CMK (cell line): ENCODE data around the gene FOXE1.

Experiments
- DNase-seq: peaks from one replicate; pipeline ENCODE4 v3.0.0-alpha.2; 2010; ENCODE audit warnings: low read depth

FOXE1 gene

DNA sequence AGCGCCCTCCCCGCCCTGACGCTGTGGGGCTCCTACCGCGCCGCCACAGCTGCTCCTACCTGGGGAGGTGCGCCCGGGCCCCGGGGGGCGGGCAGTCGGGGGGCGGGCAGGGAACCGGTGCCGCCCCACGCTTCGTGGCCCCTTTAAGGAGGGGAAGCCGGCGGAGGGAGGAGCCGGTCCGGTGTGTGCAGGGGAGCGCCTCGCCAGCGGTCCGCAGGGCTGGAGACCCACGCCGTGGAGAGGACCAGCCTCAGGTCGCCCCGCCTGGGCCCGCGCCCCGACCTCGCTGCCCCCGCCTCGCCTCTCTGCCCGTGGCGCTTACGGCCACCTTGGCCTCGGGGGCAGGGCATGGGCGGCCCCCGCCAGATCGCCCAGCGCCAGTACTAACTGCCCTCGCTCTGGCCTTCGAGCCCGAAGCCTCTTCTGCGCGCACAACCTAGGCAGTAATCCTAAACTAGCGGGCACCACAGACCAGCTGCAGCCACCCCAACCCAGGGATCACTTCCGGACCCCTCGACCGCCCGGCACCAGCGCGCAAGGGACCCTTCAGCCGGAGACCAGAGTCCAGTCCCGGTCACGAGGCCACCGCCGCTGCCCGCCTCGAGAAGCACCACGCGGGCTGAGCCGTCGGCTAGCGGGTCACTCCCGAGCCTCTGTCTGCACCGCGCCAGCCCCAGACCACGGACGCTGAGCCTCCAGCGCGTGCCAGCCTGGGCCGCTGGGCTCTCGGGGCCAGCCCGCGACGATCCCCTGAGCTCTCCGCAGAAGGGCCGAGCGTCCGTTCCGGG is at the start of gene FOXE1:
TSS of gene FOXE1 (plus strand) at position 171 of the 788 bp plus-strand sequence. CDS start 689 bp downstream, outside the sequence.
- DNase-seq = no peak

DNA sequence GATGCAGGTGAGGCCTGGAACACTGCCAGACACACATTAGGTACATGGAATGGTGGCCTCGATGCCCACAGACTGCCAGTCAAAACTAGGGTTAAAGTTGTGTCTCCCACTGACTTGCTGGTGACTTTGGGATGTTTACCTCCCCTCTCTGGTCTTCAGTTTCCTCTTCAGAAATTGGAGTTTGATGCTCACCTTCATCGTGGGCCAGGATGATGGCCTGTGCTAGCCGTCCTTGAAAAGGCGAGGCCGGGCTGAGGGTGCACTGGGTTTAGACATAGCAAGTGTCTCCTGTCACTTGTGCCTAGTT is 49.0 kb upstream of the FOXE1 start:
- no peak for DNase-seq

DNA sequence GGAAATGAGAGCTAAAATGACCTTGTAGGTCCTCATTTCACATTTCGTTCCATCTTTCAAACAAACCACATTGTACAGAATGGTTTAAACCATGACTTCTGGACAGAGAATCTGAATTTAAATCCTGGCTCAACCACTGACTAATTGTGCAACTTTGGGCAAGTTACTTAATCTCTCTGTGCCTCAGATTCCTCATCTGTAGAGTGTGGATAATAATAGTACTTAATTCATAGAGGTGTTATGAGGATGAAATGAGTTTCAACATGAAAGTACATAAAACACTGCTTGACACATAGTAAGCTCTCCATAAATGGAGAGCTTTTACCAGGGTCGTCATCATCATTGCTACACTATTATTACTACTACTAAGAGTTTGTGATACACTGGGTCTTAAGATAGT is 46.3 kb upstream of the FOXE1 start:
- no peak for DNase-seq

DNA sequence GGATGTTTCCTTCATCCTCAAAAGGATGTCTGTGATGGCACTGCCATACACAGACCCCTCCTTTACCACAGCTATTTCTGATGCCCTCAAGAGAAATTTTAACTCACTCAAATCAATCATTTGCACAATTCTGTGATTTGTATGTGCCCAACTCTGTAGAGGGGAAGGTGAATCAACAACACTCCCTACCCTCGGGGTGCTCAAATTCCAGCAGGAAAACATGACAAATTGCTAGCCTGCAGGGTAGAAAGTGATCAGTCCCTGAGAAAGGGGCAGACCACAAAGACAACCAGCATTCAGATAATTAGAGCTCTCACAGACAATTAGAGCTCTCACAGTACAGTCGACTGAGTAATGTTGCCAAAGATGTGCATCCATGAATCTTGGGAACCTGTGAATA is 45.3 kb upstream of the FOXE1 start:
- no peak for DNase-seq

DNA sequence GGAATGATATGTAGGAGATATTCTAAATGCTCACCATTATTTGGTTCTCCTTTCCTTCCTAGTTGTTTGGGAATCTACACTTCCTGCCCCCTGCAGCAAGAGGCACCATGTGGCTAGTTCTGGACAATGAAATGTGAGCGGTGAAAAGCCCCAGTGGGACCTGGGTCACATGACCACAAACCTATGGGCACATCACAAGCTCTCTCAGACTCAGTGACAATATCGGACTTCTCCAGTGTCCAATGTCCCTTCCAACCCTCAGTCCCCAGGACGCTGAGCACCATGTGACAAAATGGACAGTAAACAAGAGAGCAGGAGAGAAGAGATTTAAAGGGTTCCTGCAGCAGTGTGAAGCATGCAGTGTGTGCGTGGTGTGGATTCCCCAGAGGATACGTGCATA is 44.6 kb upstream of the FOXE1 start:
- no peak for DNase-seq

DNA sequence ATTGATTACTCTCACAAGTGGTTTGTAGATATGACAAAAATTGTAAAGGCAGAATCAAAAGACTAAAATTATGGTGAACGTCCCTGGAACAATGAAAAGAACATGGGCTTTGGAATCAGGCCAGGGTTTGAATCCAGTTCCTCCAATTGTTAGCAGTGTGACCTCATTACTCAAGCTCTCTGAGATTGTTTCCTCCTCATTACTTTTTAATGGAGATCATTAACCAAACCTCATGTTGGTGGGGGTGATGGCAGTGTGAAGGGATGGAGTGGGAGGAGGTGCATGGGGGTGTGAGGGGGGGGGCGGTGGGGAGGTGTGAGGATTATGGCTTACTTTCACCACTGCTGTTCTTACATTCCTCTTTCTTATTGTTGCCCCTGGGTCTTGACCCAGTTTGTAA is 44.1 kb upstream of the FOXE1 start:
- no peak for DNase-seq

DNA sequence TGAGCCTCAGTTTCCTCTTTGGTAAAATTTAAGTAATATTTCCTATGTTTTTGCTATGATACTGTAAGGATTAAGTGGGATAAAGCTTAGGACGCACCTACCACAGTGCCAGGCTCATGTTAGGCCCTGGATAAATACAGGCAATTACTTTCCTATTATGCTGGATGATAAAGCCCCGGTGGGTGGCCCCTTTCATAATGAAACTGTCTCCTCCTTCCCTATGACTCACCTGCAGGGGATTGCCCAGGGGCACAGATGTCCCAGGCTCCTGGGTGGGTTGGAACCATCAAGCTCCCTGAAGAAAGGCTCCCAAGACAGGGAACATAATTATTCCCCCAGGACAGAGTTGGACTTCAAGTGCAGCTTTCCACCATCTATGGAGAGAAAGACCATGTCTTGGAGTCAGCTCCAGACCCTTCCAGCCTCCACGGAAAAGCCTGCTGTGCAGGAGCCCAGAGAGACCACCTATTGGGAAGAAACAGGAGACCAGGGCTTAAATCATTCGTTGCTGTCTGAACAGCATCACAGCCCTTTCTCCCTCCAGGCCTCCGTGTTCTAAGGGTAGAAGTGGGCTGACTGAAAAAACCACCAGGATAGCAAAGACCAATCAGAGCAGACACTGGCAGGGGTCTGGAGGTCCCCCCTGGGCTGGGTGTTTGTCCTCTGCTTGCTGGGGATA is 43.2 kb upstream of the FOXE1 start:
- DNase-seq = no peak

DNA sequence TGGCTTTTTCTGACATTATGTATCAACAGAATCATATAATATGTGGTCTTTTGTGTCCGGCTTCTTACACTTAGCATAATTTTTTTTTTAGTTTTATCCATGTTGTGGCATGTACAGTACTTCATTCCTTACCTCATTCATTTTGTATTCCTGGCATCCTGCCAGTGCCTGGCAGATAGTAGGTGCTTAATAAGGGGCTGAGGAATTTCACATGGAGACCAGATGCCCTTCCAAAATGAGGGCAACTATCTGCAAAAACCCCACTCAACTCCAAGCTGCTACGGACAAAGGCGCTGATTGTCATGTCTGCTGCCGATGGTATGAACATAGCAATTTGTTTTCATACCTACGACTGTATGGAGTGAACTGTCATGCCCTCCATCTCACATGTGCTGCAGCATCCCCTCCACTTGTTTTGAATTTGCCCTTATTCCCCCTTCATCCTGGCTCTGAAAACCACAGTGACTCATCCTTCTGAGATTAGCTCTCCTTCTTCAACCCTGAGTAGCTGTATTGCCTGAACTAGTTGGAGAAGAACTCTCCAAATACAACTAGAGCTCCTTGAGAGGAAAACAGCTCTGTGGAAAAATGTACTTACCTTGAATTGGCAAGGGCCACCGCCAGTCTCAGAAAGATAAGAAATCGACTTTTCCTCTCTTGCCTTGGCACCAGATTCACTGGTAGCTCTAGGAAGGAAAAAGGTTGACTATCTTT is 41.3 kb upstream of the FOXE1 start:
- DNase-seq = no peak

DNA sequence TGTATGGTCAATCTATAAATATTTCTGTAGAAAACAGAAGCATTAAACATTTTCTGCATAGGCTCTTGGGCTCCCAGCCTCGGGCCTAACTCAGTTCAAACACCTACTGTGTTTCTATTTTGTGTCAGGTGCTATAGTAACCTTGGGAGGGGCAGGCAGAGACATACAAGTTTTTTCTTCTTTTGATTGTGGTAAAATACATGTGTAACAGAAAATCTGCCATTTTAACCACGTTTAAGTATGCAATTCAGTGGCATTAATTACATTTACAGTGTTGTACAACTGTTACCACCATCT is 40.8 kb upstream of the FOXE1 start:
- no peak for DNase-seq

DNA sequence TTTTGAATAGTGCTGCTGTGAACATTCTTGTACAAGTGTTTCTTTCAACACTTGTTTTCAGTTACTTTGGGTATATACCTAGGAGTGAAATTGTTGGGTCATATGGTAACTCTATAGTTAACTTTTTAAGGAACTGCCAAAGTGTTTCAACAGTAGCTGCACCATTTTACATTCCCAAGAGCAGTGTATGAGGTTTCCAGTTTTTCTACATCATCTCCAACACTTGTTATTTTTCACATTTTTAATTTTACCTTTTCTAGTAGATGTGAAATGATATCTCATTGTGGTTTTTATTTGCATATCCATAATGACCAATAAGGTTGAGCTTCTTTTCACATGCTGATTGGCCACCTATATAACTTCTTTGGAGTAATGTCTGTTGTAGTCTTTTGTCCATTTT is 40.0 kb upstream of the FOXE1 start:
- no peak for DNase-seq

DNA sequence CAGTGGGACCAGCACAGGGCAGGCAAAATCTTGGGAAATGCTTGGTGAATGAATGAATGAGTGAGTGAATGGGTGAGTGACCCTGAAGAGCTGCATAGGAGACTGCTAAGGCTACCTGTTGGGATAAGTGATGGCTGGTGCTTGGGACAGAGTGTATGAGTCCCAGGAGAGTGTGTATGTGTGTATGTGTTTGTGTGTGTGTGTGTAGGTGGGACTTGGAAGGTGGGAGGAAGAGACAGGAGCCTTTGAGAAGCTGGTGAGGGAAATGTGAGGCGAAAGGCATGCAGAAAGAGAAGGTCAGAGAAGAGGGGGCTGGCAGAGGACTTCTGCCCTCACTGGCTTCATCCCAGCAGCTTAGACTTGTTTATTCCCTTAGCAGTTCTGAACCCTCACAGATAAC is 33.3 kb upstream of the FOXE1 start:
- no peak for DNase-seq

DNA sequence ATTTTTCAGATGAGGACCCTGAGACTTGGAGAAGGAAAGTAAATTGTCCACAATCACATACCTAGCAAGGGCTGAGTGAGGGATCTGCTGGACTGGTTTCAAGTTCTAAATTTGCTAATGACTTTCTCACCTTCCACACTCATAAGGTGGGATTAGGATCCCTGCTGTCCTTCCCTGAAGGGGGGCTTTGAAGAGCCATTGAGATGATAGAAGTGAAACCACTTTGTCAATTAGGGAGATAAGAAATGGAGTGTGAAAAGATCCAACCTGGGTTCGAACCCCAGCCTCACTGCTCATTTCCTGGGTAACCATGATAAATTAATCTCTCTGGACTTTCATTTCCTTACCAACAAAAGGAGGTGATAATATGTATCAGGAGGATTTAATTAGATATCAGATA is 32.7 kb upstream of the FOXE1 start:
- DNase-seq = no peak

DNA sequence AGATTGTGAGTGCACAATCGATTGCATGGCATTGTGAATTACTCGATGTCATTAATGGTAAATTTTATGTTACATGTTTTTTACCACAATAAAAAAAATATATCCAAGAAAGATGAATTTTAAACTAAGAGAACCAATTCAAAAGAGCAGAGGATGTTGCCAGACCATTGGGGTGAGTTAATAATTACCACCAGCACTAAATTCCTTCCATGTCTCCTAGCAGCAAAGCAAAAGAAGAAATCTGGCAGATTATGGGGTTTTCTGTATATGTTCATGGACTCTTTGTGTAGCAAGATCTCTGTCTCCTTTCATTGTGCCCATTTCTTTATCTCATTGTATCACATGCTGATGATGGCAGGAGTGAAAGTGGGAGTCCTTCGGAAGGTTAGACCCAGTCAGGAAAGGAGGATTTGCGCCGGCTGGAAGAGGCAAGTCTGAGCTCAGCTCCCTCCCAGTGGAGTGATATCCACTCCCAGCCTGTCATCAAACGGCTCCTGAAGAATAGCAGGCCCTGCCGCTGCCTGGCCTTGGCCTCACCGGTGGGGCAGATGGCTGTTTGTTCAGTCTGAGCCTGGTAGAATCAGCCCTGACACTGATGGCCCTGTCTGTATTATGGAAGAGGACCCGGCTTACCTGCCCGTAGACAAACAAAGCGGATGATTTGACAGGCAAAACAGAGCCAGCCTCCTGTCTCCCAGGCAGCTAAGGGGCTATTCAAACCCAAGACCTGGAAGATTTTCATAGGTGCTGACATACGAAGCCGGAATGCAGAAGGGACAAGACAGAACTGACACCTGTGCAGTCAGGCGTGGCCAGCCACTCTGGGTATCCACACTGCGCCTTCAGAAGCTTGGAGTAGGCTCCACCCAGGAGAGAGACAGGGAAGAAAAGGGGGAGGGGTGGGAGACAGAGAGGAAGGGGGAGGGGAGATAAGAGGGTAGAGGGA is 21.9 kb upstream of the FOXE1 start:
- DNase-seq = no peak

DNA sequence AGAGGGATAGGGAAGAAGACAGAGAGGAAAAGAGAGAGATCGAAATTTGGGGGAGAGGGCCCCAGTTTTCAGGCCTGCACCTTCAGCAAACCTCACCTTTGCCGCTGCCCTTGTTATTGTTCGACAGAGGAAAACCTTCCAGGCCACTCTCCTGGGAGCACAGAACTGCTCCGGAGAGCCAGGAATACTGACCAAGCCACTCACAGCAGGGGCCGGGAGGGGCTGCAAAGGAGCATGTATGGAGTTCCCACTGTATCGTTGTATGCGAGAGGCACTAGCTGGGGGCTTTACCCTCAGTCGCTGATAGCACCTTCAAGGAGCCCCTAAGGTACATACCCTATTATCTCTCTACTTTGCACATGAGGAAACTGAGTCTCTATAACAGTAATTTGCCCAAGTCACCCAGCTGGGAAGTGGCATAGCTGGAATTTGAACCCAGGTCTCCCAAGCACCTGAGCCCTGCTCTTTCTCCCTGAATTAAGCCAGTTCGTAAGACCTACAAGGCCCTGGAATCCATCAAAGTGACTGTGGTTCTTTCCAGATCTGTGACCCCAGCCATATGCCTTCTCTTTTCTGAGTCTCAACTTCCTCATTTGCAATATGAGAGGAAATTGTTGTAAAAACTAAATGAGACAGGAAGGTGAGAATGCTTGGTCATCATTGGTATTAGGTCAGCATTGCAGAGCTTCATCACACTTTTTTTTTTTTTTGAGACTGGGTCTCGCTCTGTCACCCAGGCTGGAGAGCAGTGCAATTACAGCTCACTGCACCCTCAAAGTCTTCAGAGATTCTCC is 21.0 kb upstream of the FOXE1 start:
- no peak for DNase-seq

DNA sequence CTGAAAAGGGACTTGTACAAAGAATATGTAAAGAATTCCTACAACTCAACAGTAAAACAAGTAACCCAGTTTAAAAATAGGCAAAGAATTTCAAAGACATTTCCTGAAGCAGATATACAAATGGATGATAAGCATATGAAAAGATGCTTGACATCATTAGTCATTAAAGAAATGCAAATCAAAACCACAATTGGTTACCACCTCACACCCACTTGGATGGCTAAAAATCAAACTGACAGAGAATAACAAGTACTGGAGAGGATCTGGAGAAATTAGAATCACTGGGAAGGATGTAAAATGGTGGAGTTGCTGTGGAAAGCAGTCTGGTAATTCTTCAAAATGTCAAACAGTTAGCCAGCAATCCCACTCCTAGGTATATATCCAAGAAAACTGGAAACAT is 12.5 kb upstream of the FOXE1 start:
- DNase-seq = no peak

DNA sequence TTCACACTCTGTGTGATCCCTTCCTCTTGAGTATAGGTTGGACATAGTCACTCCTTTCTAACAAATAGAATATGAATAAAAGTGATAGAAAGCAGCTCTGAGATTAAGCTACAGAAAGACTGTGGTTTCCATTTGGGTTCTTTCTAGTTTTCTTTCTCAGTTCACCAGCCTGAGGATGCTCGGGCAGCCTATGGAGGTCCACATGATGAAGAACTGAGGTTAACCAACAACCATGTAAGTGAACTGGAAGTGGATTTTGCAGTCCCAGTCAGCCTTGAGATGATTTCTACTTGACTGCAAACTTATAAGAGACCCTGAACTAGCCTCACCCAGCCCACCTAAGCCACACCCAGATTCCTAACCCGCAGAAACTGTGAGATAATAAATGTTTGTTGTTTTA is 10.1 kb upstream of the FOXE1 start:
- DNase-seq = no peak

DNA sequence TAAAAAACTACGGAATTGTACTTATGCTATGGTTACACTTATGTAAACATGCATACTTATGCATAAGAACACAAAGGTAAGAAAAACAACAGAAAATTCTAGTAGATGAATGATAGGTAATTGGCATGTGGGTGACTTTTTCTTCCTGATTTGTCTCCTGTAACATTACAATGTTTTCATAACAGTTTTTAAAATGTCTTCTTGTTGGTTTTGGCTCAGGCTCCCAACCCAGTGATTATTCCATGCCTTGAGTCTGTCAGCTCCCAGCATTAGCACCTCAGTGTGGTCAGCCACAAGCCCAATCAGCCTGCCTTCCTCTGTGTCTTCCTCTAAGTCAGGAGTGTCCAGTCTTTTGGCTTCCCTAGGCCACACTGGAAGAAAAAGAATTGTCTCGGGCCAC is 7.9 kb upstream of the FOXE1 start:
- DNase-seq = no peak

DNA sequence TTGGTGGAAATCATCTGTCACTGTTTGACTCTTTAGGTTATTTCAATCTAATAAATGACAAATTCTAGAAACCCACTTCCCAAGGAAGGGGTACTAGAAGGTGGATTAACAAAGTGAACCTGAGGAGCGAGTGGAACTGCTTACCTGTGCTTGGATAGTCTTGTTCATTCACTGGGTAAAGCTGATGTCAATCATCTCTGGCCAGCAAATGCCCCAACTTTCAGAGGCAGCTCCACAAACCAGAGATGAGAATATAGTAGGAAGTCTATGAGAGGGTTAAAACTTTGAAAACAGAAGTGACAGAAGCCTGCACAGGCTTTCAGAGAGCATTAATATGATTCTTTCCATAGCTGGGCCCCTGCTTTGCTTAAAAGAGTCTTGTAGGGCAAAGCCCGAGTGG is 7.3 kb upstream of the FOXE1 start:
- DNase-seq = no peak

DNA sequence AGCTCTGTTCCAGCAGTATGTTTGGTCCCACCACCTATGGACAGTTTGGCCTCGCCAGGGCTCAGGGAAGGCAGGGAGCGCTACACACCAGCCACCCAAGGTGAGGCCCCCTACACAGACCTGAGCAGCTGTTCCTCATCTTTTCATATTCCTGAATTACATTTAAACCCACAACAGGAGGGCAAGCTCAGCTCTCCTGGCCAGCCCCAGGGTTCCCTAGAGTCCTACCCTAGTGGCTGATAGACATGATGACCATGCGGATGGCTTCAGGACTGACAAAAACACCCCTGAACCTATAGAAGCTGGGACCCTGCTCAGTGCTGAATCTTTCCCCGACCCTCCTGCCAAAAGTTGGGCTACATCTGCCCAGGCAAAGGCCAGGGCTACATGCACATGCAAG is 6.7 kb upstream of the FOXE1 start:
- DNase-seq = no peak

DNA sequence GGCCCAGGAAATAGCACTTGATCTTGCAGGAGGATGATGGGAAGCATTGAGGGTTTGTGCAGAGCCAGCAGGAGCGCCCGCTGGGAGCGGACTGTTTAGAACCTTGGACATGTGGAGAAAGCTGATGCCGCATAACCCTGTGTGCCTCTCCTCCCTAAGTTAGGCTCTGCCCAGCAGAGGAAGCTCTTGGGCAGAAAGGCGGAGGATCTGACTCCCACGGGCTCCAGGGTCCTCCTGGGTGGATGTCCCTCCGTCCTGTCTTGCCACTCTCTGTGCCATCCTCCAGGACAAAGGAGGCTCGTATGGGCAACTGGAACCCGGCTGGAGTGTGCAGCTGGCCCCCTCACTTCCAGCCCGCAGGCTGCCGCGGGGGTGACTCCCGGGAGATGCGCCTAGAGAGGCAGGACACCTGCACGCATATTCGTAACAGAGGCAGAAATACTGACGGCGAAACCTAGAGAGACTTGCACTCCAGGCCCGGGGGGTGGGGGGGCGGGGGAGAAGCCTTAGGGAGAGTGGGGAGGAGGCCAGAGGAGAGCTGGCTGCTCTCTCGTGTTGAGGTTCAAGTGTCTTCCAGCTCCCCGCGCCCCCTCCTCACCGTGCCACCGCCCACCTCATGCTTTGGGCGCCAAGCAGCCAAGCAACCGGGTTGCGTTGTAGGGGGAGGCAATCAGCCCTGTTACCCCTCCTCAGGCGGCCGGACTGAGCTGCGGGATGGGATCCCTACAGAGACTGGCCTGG is 5.4 kb upstream of the FOXE1 start:
- DNase-seq = no peak

DNA sequence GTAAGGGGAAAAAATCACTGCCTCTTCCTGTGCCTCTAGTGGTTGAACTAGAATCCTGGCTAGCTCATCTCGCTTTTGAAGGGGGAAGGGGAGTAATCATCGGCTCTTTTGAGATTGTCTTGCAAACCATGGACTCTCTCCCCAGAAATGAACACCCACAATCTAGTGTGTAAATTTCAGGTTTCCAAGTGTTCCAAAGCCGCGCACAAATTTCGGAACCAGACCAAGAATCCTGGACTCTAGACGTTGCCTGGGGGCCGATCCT is 4.9 kb upstream of the FOXE1 start:
- no peak for DNase-seq
